GM23338 (cell line): ENCODE data around the gene BMPER. TPM values are rescaled to one million over a fixed set of nuclear protein-coding genes. Genes with fewer than 3 reads are reported as not detected.

ENCODE experiments used
- ATAC-seq: fragments of 200-7000 bp; cut with Tn5 transposase; 3 replicates; pipeline ENCODE4 v1.9.1; 2020
- DNase-seq: peaks from one replicate; pipeline ENCODE4 v3.0.0-alpha.2; 2015; ENCODE audit warnings: low spot score
- H2AFZ ChIP-seq: fragments of 200-600 bp; sonication (generic); 2 replicates; pipeline ENCODE4 v1.8.0; 2016; ENCODE audit warnings: antibody characterized with exemption, mild to moderate bottlenecking, moderate library complexity
- H3F3A ChIP-seq: fragments of 200-600 bp; sonication (generic); replicated peaks from 2 replicates; pipeline ENCODE4 v1.8.0; 2017; ENCODE audit warnings: antibody characterized with exemption, mixed run types, low read depth
- H3K27ac ChIP-seq: fragments of 200-600 bp; sonication (generic); 2 replicates; pipeline ENCODE4 v1.6.1; 2016; ENCODE audit warnings: low read depth
- H3K27me3 ChIP-seq: fragments of 200-600 bp; sonication (generic); 2 replicates; pipeline ENCODE4 v1.8.0; 2016; ENCODE audit warnings: mild to moderate bottlenecking, mixed run types, moderate library complexity; ENCODE audit not compliant: insufficient read depth
- H3K36me3 ChIP-seq: fragments of 200-600 bp; sonication (generic); 2 replicates; pipeline ENCODE4 v1.8.0; 2016; ENCODE audit warnings: mild to moderate bottlenecking; ENCODE audit not compliant: insufficient read depth
- H3K4me1 ChIP-seq: fragments of 200-600 bp; sonication (generic); 2 replicates; pipeline ENCODE4 v1.8.0; 2016; ENCODE audit warnings: mild to moderate bottlenecking, moderate library complexity; ENCODE audit not compliant: insufficient read depth
- H3K4me2 ChIP-seq: fragments of 200-600 bp; sonication (generic); 2 replicates; pipeline ENCODE4 v1.7.1; 2017; ENCODE audit warnings: mixed run types
- H3K4me3 ChIP-seq: fragments of 200-600 bp; sonication (generic); 2 replicates; pipeline ENCODE4 v1.6.1; 2016; ENCODE audit warnings: mixed run types
- H3K79me2 ChIP-seq: fragments of 200-600 bp; sonication (generic); replicated peaks from 2 replicates; pipeline ENCODE4 v1.8.0; 2017; ENCODE audit warnings: mild to moderate bottlenecking; ENCODE audit not compliant: insufficient read depth
- H3K9me2 ChIP-seq: fragments of 200-600 bp; sonication (generic); 2 replicates; pipeline ENCODE4 v1.8.0; 2017; ENCODE audit not compliant: insufficient read depth
- H4K20me1 ChIP-seq: fragments of 200-600 bp; sonication (generic); replicated peaks from 2 replicates; pipeline ENCODE4 v1.8.0; 2017; ENCODE audit warnings: mild to moderate bottlenecking; ENCODE audit not compliant: insufficient read depth
- H3K27ac Mint-ChIP-seq: 2 replicates; pipeline ENCODE4 v1.8.0; 2020; ENCODE audit warnings: inconsistent platforms, mild to moderate bottlenecking, moderate library complexity, mixed read lengths
- H3K27me3 Mint-ChIP-seq: 3 replicates; pipeline ENCODE4 v1.8.0; 2022; ENCODE audit warnings: low read depth, mild to moderate bottlenecking, moderate library complexity, mixed read lengths, inconsistent platforms; ENCODE audit not compliant: insufficient read depth, poor library complexity
- H3K36me3 Mint-ChIP-seq: 3 replicates; pipeline ENCODE4 v1.8.0; 2021; ENCODE audit warnings: low read depth, mild to moderate bottlenecking, inconsistent platforms, moderate library complexity, mixed read lengths
- H3K4me1 Mint-ChIP-seq: 3 replicates; pipeline ENCODE4 v1.8.0; 2020; ENCODE audit warnings: mild to moderate bottlenecking, inconsistent platforms, mixed read lengths
- H3K4me3 Mint-ChIP-seq: 3 replicates; pipeline ENCODE4 v1.8.0; 2021; ENCODE audit warnings: moderate library complexity, mild to moderate bottlenecking, inconsistent platforms, mixed read lengths
- H3K9me3 Mint-ChIP-seq: 3 replicates; pipeline ENCODE4 v1.8.0; 2020; ENCODE audit warnings: moderate library complexity, mild to moderate bottlenecking, inconsistent platforms, mixed read lengths
- CREB1 ChIP-seq: fragments of 250-450 bp; sonication (Bioruptor Pico); IDR thresholded peaks from 2 replicates; pipeline ENCODE4 v1.5.0; 2020; ENCODE audit warnings: low read depth, mild to moderate bottlenecking, moderate library complexity
- ETS1 ChIP-seq: IDR thresholded peaks from 2 replicates; pipeline ENCODE4 v1.6.1; 2016; ENCODE audit warnings: antibody characterized with exemption
- EZH2 ChIP-seq: fragments of 200-600 bp; sonication (generic); IDR thresholded peaks from one replicate; pipeline ENCODE4 v1.8.0; 2017; ENCODE audit warnings: antibody characterized with exemption, mild to moderate bottlenecking, low read depth; ENCODE audit not compliant: unreplicated experiment
- EZH2phosphoT487 ChIP-seq: fragments of 200-600 bp; sonication (generic); IDR thresholded peaks from one replicate; pipeline ENCODE4 v1.8.1; 2018; ENCODE audit warnings: antibody characterized with exemption; ENCODE audit not compliant: unreplicated experiment
- JUNB ChIP-seq: IDR thresholded peaks from one replicate; pipeline ENCODE4 v1.6.1; 2016; ENCODE audit warnings: antibody characterized with exemption; ENCODE audit not compliant: unreplicated experiment
- NANOG ChIP-seq: IDR thresholded peaks from 2 replicates; pipeline ENCODE4 v1.6.1; 2016; ENCODE audit warnings: antibody characterized with exemption, borderline replicate concordance
- POLR2AphosphoS5 ChIP-seq: IDR thresholded peaks from 2 replicates; pipeline ENCODE4 v1.6.1; 2016; ENCODE audit warnings: antibody characterized with exemption, low read depth
- STAT1 ChIP-seq: IDR thresholded peaks from one replicate; pipeline ENCODE4 v1.6.1; 2016; ENCODE audit warnings: antibody characterized with exemption; ENCODE audit not compliant: unreplicated experiment
- ZNF114 ChIP-seq: fragments of 250-450 bp; sonication (Bioruptor Pico); IDR thresholded peaks from 2 replicates; pipeline ENCODE4 v1.5.0; 2020; ENCODE audit warnings: mild to moderate bottlenecking, moderate library complexity
- ZNF331 ChIP-seq: fragments of 250-450 bp; sonication (Bioruptor Pico); IDR thresholded peaks from 2 replicates; pipeline ENCODE4 v1.5.0; 2020; ENCODE audit warnings: low read depth, mild to moderate bottlenecking, moderate library complexity
- ZNF462 ChIP-seq: fragments of 250-450 bp; sonication (Bioruptor Pico); IDR thresholded peaks from 2 replicates; pipeline ENCODE4 v1.5.0; 2020; ENCODE audit warnings: mild to moderate bottlenecking, moderate library complexity
- polyA plus RNA-seq: library from polyadenylated mRNA; unstranded; fragments of >200 nt; fragmentation: Nextera tagmentation; extraction: Ambion mirVana; gene quantifications from 2 replicates; pipeline ENCODE4 v1.2.1, GENCODE V29; 2016
- total RNA-seq: library from RNA; depleted of rRNA; stranded (reverse); fragments of >200 nt; shearing (Covaris generic); gene quantifications from 2 replicates; pipeline ENCODE4 v1.2.3, GENCODE V29; 2014
- TF ChIP-seq, protein P1 (sequence below): IDR thresholded peaks from one replicate; pipeline ENCODE4 v1.6.1; 2018; ENCODE audit warnings: antibody characterized with exemption; ENCODE audit not compliant: unreplicated experiment

BMPER gene
- total and polyA plus RNA-seq, 2 experiments from 2014 or later = 0.53 to 1.4 TPM

DNA sequence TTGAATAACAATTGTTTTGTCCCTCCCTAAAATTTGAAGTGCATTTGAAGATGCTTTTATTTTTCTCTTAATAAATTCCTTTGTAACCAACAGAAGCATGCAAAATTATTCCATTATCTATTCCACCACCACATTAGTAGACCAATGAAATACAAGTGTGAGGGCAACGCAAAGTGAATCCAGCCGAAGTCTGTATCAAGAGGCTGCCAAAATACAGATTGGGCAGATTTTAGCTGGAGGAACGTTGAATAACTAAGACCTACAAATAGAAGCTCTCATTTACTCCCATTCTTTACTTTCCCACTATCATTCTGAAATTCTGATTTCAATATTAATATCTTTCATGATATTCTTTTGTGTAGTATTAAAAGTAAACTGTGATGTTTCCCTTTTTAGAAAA is 233.7 kb downstream of the BMPER start:
- Histone ChIP-seq H3F3A (no peaks in the 10 kb centered on the region), H2AFZ (no peak overlapping the region), H3K9me2 (0 out of 2 replicates have a peak, but pooled peaks cover 7% of the 10 kb centered on the region), H3K4me1 (peaks cover 18% of the 10 kb centered on the region), H3K36me3 (no peaks in the 10 kb centered on the region), H3K27ac (no peak overlapping the region), H3K27me3 (no peaks in the 10 kb centered on the region), H3K4me3 (no peak overlapping the region), H3K79me2 (no peaks in the 10 kb centered on the region), H4K20me1 (no peaks in the 10 kb centered on the region), H3K4me2 (peak overlapping the region; percentile 61; the same call in 1 of the 2 replicates)
- Mint-ChIP-seq H3K9me3 (no peaks in the 10 kb centered on the region), H3K4me1 (peaks cover 27% of the 10 kb centered on the region), H3K36me3 (no peaks in the 10 kb centered on the region), H3K4me3 (no peak overlapping the region), H3K27me3 (peaks cover 1% of the 10 kb centered on the region), H3K27ac (no peak overlapping the region)
- TF ChIP-seq ZNF331 (CRISPR knock-in tag) (no peak), NANOG (no peak), EZH2phosphoT487 (no peak), STAT1 (no peak), ZNF114 (no peak), POLR2AphosphoS5 (no peak), ETS1 (no peak), EZH2 (no peak), ZNF462 (CRISPR knock-in tag) (no peak), JUNB (no peak), CREB1 (no peak)
- TF ChIP-seq, protein P1, sequence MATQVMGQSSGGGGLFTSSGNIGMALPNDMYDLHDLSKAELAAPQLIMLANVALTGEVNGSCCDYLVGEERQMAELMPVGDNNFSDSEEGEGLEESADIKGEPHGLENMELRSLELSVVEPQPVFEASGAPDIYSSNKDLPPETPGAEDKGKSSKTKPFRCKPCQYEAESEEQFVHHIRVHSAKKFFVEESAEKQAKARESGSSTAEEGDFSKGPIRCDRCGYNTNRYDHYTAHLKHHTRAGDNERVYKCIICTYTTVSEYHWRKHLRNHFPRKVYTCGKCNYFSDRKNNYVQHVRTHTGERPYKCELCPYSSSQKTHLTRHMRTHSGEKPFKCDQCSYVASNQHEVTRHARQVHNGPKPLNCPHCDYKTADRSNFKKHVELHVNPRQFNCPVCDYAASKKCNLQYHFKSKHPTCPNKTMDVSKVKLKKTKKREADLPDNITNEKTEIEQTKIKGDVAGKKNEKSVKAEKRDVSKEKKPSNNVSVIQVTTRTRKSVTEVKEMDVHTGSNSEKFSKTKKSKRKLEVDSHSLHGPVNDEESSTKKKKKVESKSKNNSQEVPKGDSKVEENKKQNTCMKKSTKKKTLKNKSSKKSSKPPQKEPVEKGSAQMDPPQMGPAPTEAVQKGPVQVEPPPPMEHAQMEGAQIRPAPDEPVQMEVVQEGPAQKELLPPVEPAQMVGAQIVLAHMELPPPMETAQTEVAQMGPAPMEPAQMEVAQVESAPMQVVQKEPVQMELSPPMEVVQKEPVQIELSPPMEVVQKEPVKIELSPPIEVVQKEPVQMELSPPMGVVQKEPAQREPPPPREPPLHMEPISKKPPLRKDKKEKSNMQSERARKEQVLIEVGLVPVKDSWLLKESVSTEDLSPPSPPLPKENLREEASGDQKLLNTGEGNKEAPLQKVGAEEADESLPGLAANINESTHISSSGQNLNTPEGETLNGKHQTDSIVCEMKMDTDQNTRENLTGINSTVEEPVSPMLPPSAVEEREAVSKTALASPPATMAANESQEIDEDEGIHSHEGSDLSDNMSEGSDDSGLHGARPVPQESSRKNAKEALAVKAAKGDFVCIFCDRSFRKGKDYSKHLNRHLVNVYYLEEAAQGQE = no peak
- no peak for ATAC-seq
- no peak for DNase-seq
